HepG2 (cell line): Measurements from ENCODE around the gene YAP1. TPM values are rescaled to one million over a fixed set of nuclear protein-coding genes. Genes with fewer than 3 reads are reported as not detected.
A peak's percentile ranks its signal among the peaks of the same experiment; 100 is the strongest.

Source experiments
- BCL6 ChIP-seq: IDR thresholded peaks from 2 replicates; pipeline ENCODE4 v1.6.1; 2016; ENCODE audit warnings: missing genetic modification reagents, missing compliant biosample characterization
- BRCA1 ChIP-seq: sonication (generic); formaldehyde crosslinking; IDR thresholded peaks from 2 replicates; pipeline ENCODE4 v1.4.0; 2020; ENCODE audit warnings: missing genetic modification reagents
- CENPBD1 ChIP-seq: sonication (generic); formaldehyde crosslinking; IDR thresholded peaks from 2 replicates; pipeline ENCODE4 v1.8.0; 2022; ENCODE audit warnings: missing genetic modification reagents, low read depth, mild to moderate bottlenecking, borderline replicate concordance
- ELF1 ChIP-seq: sonication (generic); formaldehyde crosslinking; IDR thresholded peaks from 2 replicates; pipeline ENCODE4 v1.4.0; 2020; ENCODE audit warnings: missing genetic modification reagents
- FOXP4 ChIP-seq: sonication (generic); formaldehyde crosslinking; IDR thresholded peaks from 2 replicates; pipeline ENCODE4 v1.4.0; 2020; ENCODE audit warnings: missing genetic modification reagents
- HDAC6 ChIP-seq: fragments of 200-600 bp; sonication (generic); IDR thresholded peaks from 2 replicates; pipeline ENCODE4 v1.7.0; 2017; ENCODE audit warnings: mild to moderate bottlenecking, antibody characterized with exemption, low read length, low read depth
- MYPOP ChIP-seq: sonication (generic); formaldehyde crosslinking; IDR thresholded peaks from 2 replicates; pipeline ENCODE4 v1.8.1; 2023; ENCODE audit warnings: mild to moderate bottlenecking, moderate library complexity, missing genetic modification reagents
- SAFB2 ChIP-seq: sonication (generic); formaldehyde crosslinking; IDR thresholded peaks from 2 replicates; pipeline ENCODE4 v1.5.1; 2020; ENCODE audit warnings: missing genetic modification reagents, low read depth, mild to moderate bottlenecking, borderline replicate concordance
- STAT5B ChIP-seq: sonication (generic); formaldehyde crosslinking; IDR thresholded peaks from 2 replicates; pipeline ENCODE4 v1.4.0; 2020; ENCODE audit warnings: missing genetic modification reagents
- THAP11 ChIP-seq: IDR thresholded peaks from 2 replicates; pipeline ENCODE4 v1.6.1; 2016; ENCODE audit warnings: missing biosample characterization, missing genetic modification reagents
- ZBTB49 ChIP-seq: sonication (generic); formaldehyde crosslinking; IDR thresholded peaks from 2 replicates; pipeline ENCODE4 v1.4.0; 2020; ENCODE audit warnings: missing genetic modification reagents, borderline replicate concordance
- ZNF230 ChIP-seq: sonication (generic); formaldehyde crosslinking; IDR thresholded peaks from 2 replicates; pipeline ENCODE4 v1.4.0; 2020; ENCODE audit warnings: mild to moderate bottlenecking, missing genetic modification reagents
- ZNF235 ChIP-seq: sonication (generic); formaldehyde crosslinking; IDR thresholded peaks from 2 replicates; pipeline ENCODE4 v1.8.1; 2023; ENCODE audit warnings: mild to moderate bottlenecking, missing genetic modification reagents, borderline replicate concordance
- ZNF253 ChIP-seq: sonication (generic); formaldehyde crosslinking; IDR thresholded peaks from 2 replicates; pipeline ENCODE4 v1.8.0; 2022; ENCODE audit warnings: mild to moderate bottlenecking, missing genetic modification reagents, borderline replicate concordance
- ZNF441 ChIP-seq: sonication (generic); formaldehyde crosslinking; IDR thresholded peaks from 2 replicates; pipeline ENCODE4 v1.7.0; 2021; ENCODE audit warnings: missing genetic modification reagents, borderline replicate concordance
- ZNF547 ChIP-seq: sonication (generic); formaldehyde crosslinking; IDR thresholded peaks from 2 replicates; pipeline ENCODE4 v1.5.1; 2020; ENCODE audit warnings: mild to moderate bottlenecking, missing genetic modification reagents
- ZNF644 ChIP-seq: IDR thresholded peaks from 2 replicates; pipeline ENCODE4 v1.6.1; 2016; ENCODE audit warnings: low read depth
- ZNF687 ChIP-seq: sonication (generic); formaldehyde crosslinking; IDR thresholded peaks from 2 replicates; pipeline ENCODE4 v1.5.1; 2020; ENCODE audit warnings: mild to moderate bottlenecking, missing genetic modification reagents, moderate library complexity
- ZNF878 ChIP-seq: sonication (generic); formaldehyde crosslinking; IDR thresholded peaks from 2 replicates; pipeline ENCODE4 v1.8.1; 2023; ENCODE audit warnings: mild to moderate bottlenecking, missing genetic modification reagents, moderate library complexity
- polyA plus RNA-seq, 8 experiments: library from polyadenylated mRNA; depleted of rRNA in 3 of 8; stranded (reverse) in 7 of 8; unstranded in 1 of 8; fragments of >200 nt; fragmentation: Illumina TruSeq in 4 of 8; extraction: Trizol in 4 of 8; gene quantifications; 2 replicates each; pipeline versions ENCODE4 v1.2.1 to v1.2.3, GENCODE V29; 2011 to 2016; ENCODE audit warnings: low read depth in 4 of 8, missing spikeins in 1 of 8, mixed read lengths in 1 of 8; ENCODE audit not compliant: insufficient read depth in 1 of 8
- total RNA-seq, 5 experiments: library from RNA; depleted of rRNA; stranded (reverse); fragments of >200 nt; fragmentation: Illumina TruSeq; extraction: Trizol; gene quantifications; 2 replicates each; pipeline ENCODE4 v1.2.3, GENCODE V29; 2016; ENCODE audit warnings: low read depth in 1 of 5

The YAP1 gene
- total and polyA plus RNA-seq, 2 of the 13 experiments (the other 11 are each of a cell fraction or from before 2014, with no cell fraction given), result 59.5 to 91.0 TPM

GRCh38 chr11:102111787-102112508 lies 1.7 kb downstream of the YAP1 start (continued):
- TF ChIP-seq ZNF253 (CRISPR knock-in tag), result no peak
- no peak for TF ChIP-seq MYPOP
- peak; percentile 95 for TF ChIP-seq BCL6 (CRISPR knock-in tag)
- no peak for TF ChIP-seq ZNF687 (CRISPR knock-in tag)
- TF ChIP-seq ZNF878, result no peak
- no peak for TF ChIP-seq THAP11 (CRISPR knock-in tag)
- TF ChIP-seq BRCA1 (CRISPR knock-in tag), result no peak
- TF ChIP-seq ZBTB49 (CRISPR knock-in tag), result no peak
- no peak for TF ChIP-seq ZNF441 (CRISPR knock-in tag)
- no peak for TF ChIP-seq ZNF230 (CRISPR knock-in tag)
- TF ChIP-seq ZNF235 (CRISPR knock-in tag), result no peak
- no peak for TF ChIP-seq ZNF547 (CRISPR knock-in tag)
- TF ChIP-seq SAFB2 (CRISPR knock-in tag), result no peak
- no peak for TF ChIP-seq HDAC6
- peak; percentile 78 for TF ChIP-seq FOXP4 (CRISPR knock-in tag)
- peak; percentile 14; the same call in 1 of the 2 replicates for TF ChIP-seq ZNF644
- TF ChIP-seq ELF1, result no peak
- no peak for TF ChIP-seq STAT5B
- TF ChIP-seq CENPBD1, result no peak
